IMR-90 (cell line): ENCODE measurements around the gene ILDR2. TPM values are rescaled to one million over a fixed set of nuclear protein-coding genes. Genes with fewer than 3 reads are reported as not detected.

Experiments
- ATAC-seq: fragments of 200-7000 bp; cut with Tn5 transposase; 2 replicates; pipeline ENCODE4 v1.9.1; 2020; ENCODE audit warnings: low read depth, mild to moderate bottlenecking, moderate library complexity
- BruUV-seq: library from RNA; stranded (reverse); fragments of 400-500 nt; replicated peaks from 2 replicates; lab custom pipeline; 2021; lab: Mats Ljungman, UMichigan
- CTCF ChIA-PET: fragments of 300-600 bp; formaldehyde crosslinking; extraction: SDS; loops from one replicate; lab custom pipeline; 2021; ENCODE audit warnings: antibody characterized with exemption; lab: Yijun Ruan, JAX
- POLR2A ChIA-PET: fragments of 300-600 bp; sonication (Branson Sonifier 250); formaldehyde crosslinking; loops from one replicate; lab custom pipeline; 2022; ENCODE audit warnings: antibody characterized with exemption; ENCODE audit not compliant: unreplicated experiment; lab: Charles Lee
- DNase-seq: peaks from one replicate; pipeline ENCODE4 v3.0.0; 2013
- H2AFZ ChIP-seq: replicated peaks from 2 replicates; pipeline ENCODE3; 2013; ENCODE audit warnings: low read length, mild to moderate bottlenecking; ENCODE audit not compliant: poor library complexity
- H2AK5ac ChIP-seq: 2 replicates; pipeline ENCODE4 v1.6.1; 2013; ENCODE audit warnings: low read depth, low read length, inconsistent platforms
- H2AK9ac ChIP-seq: replicated peaks from 2 replicates; pipeline ENCODE3; 2013; ENCODE audit warnings: mild to moderate bottlenecking, low read depth, low read length, moderate library complexity; ENCODE audit not compliant: poor library complexity
- H2BK120ac ChIP-seq: 2 replicates; pipeline ENCODE4 v1.6.1; 2013; ENCODE audit warnings: low read depth, low read length, inconsistent platforms
- H2BK15ac ChIP-seq: 3 replicates; pipeline ENCODE4 v1.6.1; 2013; ENCODE audit warnings: low read depth, low read length, inconsistent platforms
- H2BK20ac ChIP-seq: 2 replicates; pipeline ENCODE4 v1.6.1; 2013; ENCODE audit warnings: low read depth, mild to moderate bottlenecking, inconsistent platforms, low read length, moderate library complexity
- H2BK5ac ChIP-seq: 2 replicates; pipeline ENCODE4 v1.6.1; 2013; ENCODE audit warnings: mild to moderate bottlenecking, low read depth, low read length, inconsistent platforms; ENCODE audit not compliant: poor library complexity, severe bottlenecking
- H3K14ac ChIP-seq: replicated peaks from 2 replicates; pipeline ENCODE4 v1.6.1; 2013; ENCODE audit warnings: low read depth, low read length, inconsistent platforms
- H3K18ac ChIP-seq: 2 replicates; pipeline ENCODE4 v1.6.1; 2013; ENCODE audit warnings: low read depth, low read length, control low read depth
- H3K23ac ChIP-seq: 2 replicates; pipeline ENCODE4 v1.6.1; 2013; ENCODE audit warnings: low read depth, low read length, inconsistent platforms
- H3K27ac ChIP-seq: 2 replicates; pipeline ENCODE4 v1.5.1; 2013; ENCODE audit warnings: mild to moderate bottlenecking, control low read depth, low read length; ENCODE audit not compliant: insufficient read depth
- H3K27me3 ChIP-seq: 2 replicates; pipeline ENCODE4 v1.6.1; 2013; ENCODE audit warnings: low read length; ENCODE audit not compliant: control insufficient read depth, insufficient read depth
- H3K36me3 ChIP-seq: 2 replicates; pipeline ENCODE4 v1.6.1; 2013; ENCODE audit warnings: low read length, mixed read lengths; ENCODE audit not compliant: control insufficient read depth, insufficient read depth
- H3K4ac ChIP-seq: 2 replicates; pipeline ENCODE4 v1.6.1; 2013; ENCODE audit warnings: low read depth, low read length, inconsistent platforms
- H3K4me1 ChIP-seq: 2 replicates; pipeline ENCODE4 v1.6.1; 2013; ENCODE audit warnings: low read length, mixed read lengths; ENCODE audit not compliant: control insufficient read depth, insufficient read depth
- H3K4me2 ChIP-seq: 2 replicates; pipeline ENCODE4 v1.6.1; 2013; ENCODE audit warnings: low read depth, mild to moderate bottlenecking, control low read depth, low read length, moderate library complexity
- H3K4me3 ChIP-seq: 2 replicates; pipeline ENCODE4 v1.5.1; 2013; ENCODE audit warnings: low read depth, mild to moderate bottlenecking, control low read depth, low read length, moderate library complexity; ENCODE audit not compliant: insufficient read depth
- H3K56ac ChIP-seq: 2 replicates; pipeline ENCODE4 v1.6.1; 2013; ENCODE audit warnings: low read length, inconsistent platforms; ENCODE audit not compliant: insufficient read depth; ENCODE audit errors: extremely low read depth
- H3K79me1 ChIP-seq, 2 experiments: 2 replicates each; pipeline ENCODE4 v1.6.1; 2013; ENCODE audit warnings: low read length in 2 of 2, inconsistent platforms in 1 of 2, low read depth in 1 of 2
- H3K9ac ChIP-seq: 2 replicates; pipeline ENCODE4 v1.6.1; 2013; ENCODE audit warnings: low read depth, low read length, control low read depth
- H3K9me1 ChIP-seq: 2 replicates; pipeline ENCODE4 v1.6.1; 2013; ENCODE audit warnings: low read length, inconsistent platforms; ENCODE audit not compliant: insufficient read depth
- H3K9me3 ChIP-seq: 2 replicates; pipeline ENCODE4 v1.6.1; 2013; ENCODE audit warnings: low read length; ENCODE audit not compliant: control insufficient read depth, insufficient read depth
- H4K20me1 ChIP-seq: 2 replicates; pipeline ENCODE4 v1.6.1; 2013; ENCODE audit warnings: low read length, inconsistent platforms; ENCODE audit not compliant: insufficient read depth
- H4K5ac ChIP-seq: 2 replicates; pipeline ENCODE4 v1.6.1; 2013; ENCODE audit warnings: mild to moderate bottlenecking, low read depth, low read length, control low read depth
- H4K8ac ChIP-seq, 2 experiments: 2 replicates each; pipeline ENCODE4 v1.6.1; 2013; ENCODE audit warnings: low read depth in 2 of 2, low read length in 2 of 2, control low read depth in 1 of 2, inconsistent platforms in 1 of 2
- H4K91ac ChIP-seq: 2 replicates; pipeline ENCODE4 v1.6.1; 2013; ENCODE audit warnings: low read depth, low read length, inconsistent platforms; ENCODE audit not compliant: insufficient read depth
- BHLHE40 ChIP-seq: fragments of 150-350 bp; IDR thresholded peaks from 2 replicates; pipeline ENCODE4 v1.6.1; 2016; ENCODE audit warnings: mild to moderate bottlenecking, low read depth, low read length
- CEBPB ChIP-seq: IDR thresholded peaks from 2 replicates; pipeline ENCODE4 v1.6.1; 2012; ENCODE audit warnings: low read depth, low read length, improper control_type of control experiment
- CHD1 ChIP-seq: IDR thresholded peaks from 2 replicates; pipeline ENCODE4 v1.6.1; 2012; ENCODE audit warnings: low read depth, low read length, improper control_type of control experiment
- FOS ChIP-seq: fragments of 150-350 bp; IDR thresholded peaks from 2 replicates; pipeline ENCODE4 v1.6.1; 2016; ENCODE audit warnings: low read depth, low read length
- MAFK ChIP-seq: IDR thresholded peaks from 2 replicates; pipeline ENCODE4 v1.6.1; 2012; ENCODE audit warnings: low read depth, low read length, improper control_type of control experiment
- MAZ ChIP-seq: IDR thresholded peaks from 2 replicates; pipeline ENCODE4 v1.6.1; 2012; ENCODE audit warnings: low read depth, mild to moderate bottlenecking, low read length, improper control_type of control experiment, moderate library complexity, borderline replicate concordance
- MXI1 ChIP-seq: IDR thresholded peaks from 2 replicates; pipeline ENCODE4 v1.6.1; 2012; ENCODE audit warnings: low read depth, mild to moderate bottlenecking, low read length, moderate library complexity, borderline replicate concordance
- NFE2L2 ChIP-seq: fragments of 150-350 bp; IDR thresholded peaks from 2 replicates; pipeline ENCODE4 v1.6.1; 2016; ENCODE audit warnings: low read depth, mild to moderate bottlenecking, low read length
- POLR2A ChIP-seq: IDR thresholded peaks from 2 replicates; pipeline ENCODE4 v1.6.1; 2012; ENCODE audit warnings: mild to moderate bottlenecking, low read depth, low read length
- RAD21 ChIP-seq: IDR thresholded peaks from 2 replicates; pipeline ENCODE4 v1.6.1; 2012; ENCODE audit warnings: low read length, improper control_type of control experiment
- RCOR1 ChIP-seq: IDR thresholded peaks from 2 replicates; pipeline ENCODE4 v1.6.1; 2012; ENCODE audit warnings: mild to moderate bottlenecking, low read length, improper control_type of control experiment; ENCODE audit not compliant: insufficient replicate concordance
- RFX5 ChIP-seq: IDR thresholded peaks from 2 replicates; pipeline ENCODE4 v1.8.0; 2012; ENCODE audit warnings: low read depth, mild to moderate bottlenecking, low read length, moderate library complexity
- SMC3 ChIP-seq: fragments of 150-350 bp; IDR thresholded peaks from 2 replicates; pipeline ENCODE4 v1.6.1; 2016; ENCODE audit warnings: low read depth, mild to moderate bottlenecking, antibody characterized with exemption, low read length, moderate library complexity
- WGBS, 2 experiments: methylation state at CpG; one replicate each; pipeline versions ENCODE4 v1.1.5 to v1.1.7; 2013; ENCODE audit warnings: missing lambda C conversion rate in 2 of 2; ENCODE audit not compliant: insufficient read length in 1 of 2; ENCODE audit errors: extremely low coverage in 2 of 2; 5-methylcytosine and 5-hydroxymethylcytosine counted together
- dilution Hi-C: fragments of 300-500 bp; cut with HindIII; formaldehyde crosslinking; loops from one replicate; pipeline ENCODE4 v1.14.3; 2018; ENCODE audit warnings: low sequenced_read_pairs; ENCODE audit not compliant: unreplicated experiment
- in situ Hi-C: fragments of 300-500 bp; cut with MboI; formaldehyde crosslinking; loops from 3 replicates; pipeline ENCODE4 v1.14.3; 2019; ENCODE audit warnings: low sequenced_read_pairs, inconsistent platforms, mixed read lengths
- intact Hi-C: fragments of 100-400 bp; cut with micrococcal nuclease; formaldehyde crosslinking; loops from 2 replicates; pipeline ENCODE4 v1.10.0; 2022
- polyA plus RNA-seq, 3 experiments: library from polyadenylated mRNA; depleted of rRNA; stranded (reverse); fragments of >200 nt; gene quantifications; 2 replicates each; pipeline ENCODE4 v1.2.3, GENCODE V29; 2012; ENCODE audit warnings: low replicate concordance in 1 of 3
- total RNA-seq: library from RNA; depleted of rRNA; stranded (reverse); fragments of >200 nt; gene quantifications from 2 replicates; pipeline ENCODE4 v1.2.3, GENCODE V29; 2012
- TF ChIP-seq, protein P1 (sequence below): conservative IDR thresholded peaks from 2 replicates; pipeline ENCODE4 v1.5.1; 2012; ENCODE audit warnings: mild to moderate bottlenecking, low read depth, low read length, improper control_type of control experiment
- TF ChIP-seq, protein P2 (sequence below): fragments of 150-350 bp; IDR thresholded peaks from 2 replicates; pipeline ENCODE4 v1.6.1; 2016; ENCODE audit warnings: low read depth, mild to moderate bottlenecking, low read length, moderate library complexity, borderline replicate concordance
- TF ChIP-seq, protein P3 (sequence below): fragments of 150-350 bp; IDR thresholded peaks from 2 replicates; pipeline ENCODE4 v1.6.1; 2017; ENCODE audit warnings: mild to moderate bottlenecking, antibody characterized with exemption, low read length, low read depth

Gene ILDR2
- total and polyA plus RNA-seq, 2 of the 4 experiments (the other 2 are of a cell fraction): under 0.01 TPM; not detected in 1

DNA sequence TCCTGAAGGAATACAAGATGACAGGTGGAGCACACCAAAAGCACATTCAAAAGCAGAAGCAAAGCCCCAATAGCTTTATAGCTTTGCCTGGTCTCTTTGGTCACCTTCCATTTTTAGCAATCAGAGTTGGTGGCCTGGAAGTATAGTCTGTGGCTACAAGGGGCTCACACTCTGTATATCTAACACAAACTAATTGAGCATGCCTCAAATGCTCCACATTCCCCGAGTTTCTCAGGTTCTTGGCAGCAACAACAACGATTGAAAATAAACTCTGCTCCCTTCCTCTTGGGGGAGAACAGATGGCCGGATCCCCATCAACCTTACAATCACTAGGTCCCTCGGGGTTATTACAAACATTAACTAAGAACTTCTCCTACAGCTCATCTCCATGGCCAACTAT, 74.4 kb downstream of the ILDR2 start:
- no peak overlapping the region for H3K4me3 ChIP-seq
- CTCF ChIA-PET: interaction anchor here (0.9 to 1.9 kb wide), 2 partner anchors 9 to 166 kb away, joined by 3 to 9 read pairs; no protein-coding TSS in a partner anchor
- H3K4me1 ChIP-seq: no peaks in the 10 kb centered on the region; the same call in 1 of the 2 replicates
- H3K23ac ChIP-seq: no peak overlapping the region
- POLR2A ChIA-PET: no interaction called here
- H2AK9ac ChIP-seq: no peak overlapping the region
- TF ChIP-seq POLR2A (no peak), NFE2L2 (no peak), RAD21 (no peak), CEBPB (no peak), CHD1 (no peak), SMC3 (no peak), FOS (no peak), RCOR1 (no peak), MAZ (no peak), RFX5 (no peak), MAFK (no peak), MXI1 (no peak), BHLHE40 (no peak)
- TF ChIP-seq, protein P1, sequence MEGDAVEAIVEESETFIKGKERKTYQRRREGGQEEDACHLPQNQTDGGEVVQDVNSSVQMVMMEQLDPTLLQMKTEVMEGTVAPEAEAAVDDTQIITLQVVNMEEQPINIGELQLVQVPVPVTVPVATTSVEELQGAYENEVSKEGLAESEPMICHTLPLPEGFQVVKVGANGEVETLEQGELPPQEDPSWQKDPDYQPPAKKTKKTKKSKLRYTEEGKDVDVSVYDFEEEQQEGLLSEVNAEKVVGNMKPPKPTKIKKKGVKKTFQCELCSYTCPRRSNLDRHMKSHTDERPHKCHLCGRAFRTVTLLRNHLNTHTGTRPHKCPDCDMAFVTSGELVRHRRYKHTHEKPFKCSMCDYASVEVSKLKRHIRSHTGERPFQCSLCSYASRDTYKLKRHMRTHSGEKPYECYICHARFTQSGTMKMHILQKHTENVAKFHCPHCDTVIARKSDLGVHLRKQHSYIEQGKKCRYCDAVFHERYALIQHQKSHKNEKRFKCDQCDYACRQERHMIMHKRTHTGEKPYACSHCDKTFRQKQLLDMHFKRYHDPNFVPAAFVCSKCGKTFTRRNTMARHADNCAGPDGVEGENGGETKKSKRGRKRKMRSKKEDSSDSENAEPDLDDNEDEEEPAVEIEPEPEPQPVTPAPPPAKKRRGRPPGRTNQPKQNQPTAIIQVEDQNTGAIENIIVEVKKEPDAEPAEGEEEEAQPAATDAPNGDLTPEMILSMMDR: no peak
- TF ChIP-seq, protein P2, sequence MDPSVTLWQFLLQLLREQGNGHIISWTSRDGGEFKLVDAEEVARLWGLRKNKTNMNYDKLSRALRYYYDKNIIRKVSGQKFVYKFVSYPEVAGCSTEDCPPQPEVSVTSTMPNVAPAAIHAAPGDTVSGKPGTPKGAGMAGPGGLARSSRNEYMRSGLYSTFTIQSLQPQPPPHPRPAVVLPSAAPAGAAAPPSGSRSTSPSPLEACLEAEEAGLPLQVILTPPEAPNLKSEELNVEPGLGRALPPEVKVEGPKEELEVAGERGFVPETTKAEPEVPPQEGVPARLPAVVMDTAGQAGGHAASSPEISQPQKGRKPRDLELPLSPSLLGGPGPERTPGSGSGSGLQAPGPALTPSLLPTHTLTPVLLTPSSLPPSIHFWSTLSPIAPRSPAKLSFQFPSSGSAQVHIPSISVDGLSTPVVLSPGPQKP: no peak
- TF ChIP-seq, protein P3, sequence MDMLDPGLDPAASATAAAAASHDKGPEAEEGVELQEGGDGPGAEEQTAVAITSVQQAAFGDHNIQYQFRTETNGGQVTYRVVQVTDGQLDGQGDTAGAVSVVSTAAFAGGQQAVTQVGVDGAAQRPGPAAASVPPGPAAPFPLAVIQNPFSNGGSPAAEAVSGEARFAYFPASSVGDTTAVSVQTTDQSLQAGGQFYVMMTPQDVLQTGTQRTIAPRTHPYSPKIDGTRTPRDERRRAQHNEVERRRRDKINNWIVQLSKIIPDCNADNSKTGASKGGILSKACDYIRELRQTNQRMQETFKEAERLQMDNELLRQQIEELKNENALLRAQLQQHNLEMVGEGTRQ: no peak
- in situ Hi-C loops: no loop called here
- H2BK15ac ChIP-seq: no peak overlapping the region
- H3K9me3 ChIP-seq: no peaks in the 10 kb centered on the region; the same call in 1 of the 2 replicates
- H3K27ac ChIP-seq: no peak overlapping the region
- WGBS, 2 experiments: 6% methylated on average over 2 of the region's 4 CpGs; no CpG with 5 or more reads in 1 of the 2 experiments
- no peak overlapping the region for H4K5ac ChIP-seq
- H3K27me3 ChIP-seq: no peaks in the 10 kb centered on the region
- intact Hi-C loops: loop anchor here (10.0 kb wide), 1 partner anchor 634 kb away; no protein-coding TSS in a partner anchor
- no peaks in the 10 kb centered on the region for H3K9me1 ChIP-seq
- no peak overlapping the region for H3K18ac ChIP-seq
- H4K20me1 ChIP-seq: no peaks in the 10 kb centered on the region
- no peak overlapping the region for H4K91ac ChIP-seq
- H3K56ac ChIP-seq: no peak overlapping the region
- no peak overlapping the region for H3K14ac ChIP-seq
- dilution Hi-C loops: no loop called here
- H3K36me3 ChIP-seq: no peaks in the 10 kb centered on the region
- H2BK120ac ChIP-seq: no peak overlapping the region
- ATAC-seq: peak; percentile 24; the same call in 1 of the 2 replicates
- BruUV-seq: no TSS peak
- H3K4ac ChIP-seq: no peak overlapping the region
- no peak overlapping the region for H2AK5ac ChIP-seq
- DNase-seq: no peak
- no peak overlapping the region for H2BK20ac ChIP-seq
- no peak overlapping the region for H4K8ac ChIP-seq
- H3K9ac ChIP-seq: no peak overlapping the region
- H2BK5ac ChIP-seq: no peak overlapping the region
- no peak overlapping the region for H3K4me2 ChIP-seq
- H2AFZ ChIP-seq: no peak overlapping the region
- H3K79me1 ChIP-seq: no peaks in the 10 kb centered on the region
